ENCODE results near the gene GRHL1.

GRHL1 gene

GRCh38 chr2:9988320-9988719 is 36.8 kb downstream of the GRHL1 start:
- H3K27ac ChIP-seq: no peak overlapping the region
- TF ChIP-seq ZFX (IDR thresholded peaks at IDR 0.05; ENCODE audit: borderline replicate concordance): no peak
- TF ChIP-seq, protein P1, sequence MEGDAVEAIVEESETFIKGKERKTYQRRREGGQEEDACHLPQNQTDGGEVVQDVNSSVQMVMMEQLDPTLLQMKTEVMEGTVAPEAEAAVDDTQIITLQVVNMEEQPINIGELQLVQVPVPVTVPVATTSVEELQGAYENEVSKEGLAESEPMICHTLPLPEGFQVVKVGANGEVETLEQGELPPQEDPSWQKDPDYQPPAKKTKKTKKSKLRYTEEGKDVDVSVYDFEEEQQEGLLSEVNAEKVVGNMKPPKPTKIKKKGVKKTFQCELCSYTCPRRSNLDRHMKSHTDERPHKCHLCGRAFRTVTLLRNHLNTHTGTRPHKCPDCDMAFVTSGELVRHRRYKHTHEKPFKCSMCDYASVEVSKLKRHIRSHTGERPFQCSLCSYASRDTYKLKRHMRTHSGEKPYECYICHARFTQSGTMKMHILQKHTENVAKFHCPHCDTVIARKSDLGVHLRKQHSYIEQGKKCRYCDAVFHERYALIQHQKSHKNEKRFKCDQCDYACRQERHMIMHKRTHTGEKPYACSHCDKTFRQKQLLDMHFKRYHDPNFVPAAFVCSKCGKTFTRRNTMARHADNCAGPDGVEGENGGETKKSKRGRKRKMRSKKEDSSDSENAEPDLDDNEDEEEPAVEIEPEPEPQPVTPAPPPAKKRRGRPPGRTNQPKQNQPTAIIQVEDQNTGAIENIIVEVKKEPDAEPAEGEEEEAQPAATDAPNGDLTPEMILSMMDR (IDR thresholded peaks at IDR 0.05): no peak

DNA sequence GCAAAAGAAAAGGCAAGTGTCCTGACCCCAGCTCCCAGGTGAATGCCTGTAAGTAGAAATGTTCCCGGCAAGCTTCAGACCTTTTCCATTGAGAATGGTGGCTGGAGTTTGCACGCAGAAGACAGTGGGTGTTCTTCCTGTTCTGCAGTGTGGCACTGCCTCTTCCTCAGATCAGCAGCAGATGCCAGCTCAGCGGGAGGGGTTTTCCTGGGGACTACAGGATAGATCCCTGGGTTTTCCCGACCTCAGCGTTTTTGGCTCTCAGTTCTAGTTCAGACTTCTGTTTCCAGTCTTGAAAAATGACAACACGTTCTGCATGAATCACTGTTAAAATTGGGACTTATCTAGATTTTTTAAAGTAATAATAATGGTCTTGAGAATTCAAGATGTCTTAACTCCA is 39.2 kb downstream of the GRHL1 start:
- no peak overlapping the region for H3K27ac ChIP-seq

DNA sequence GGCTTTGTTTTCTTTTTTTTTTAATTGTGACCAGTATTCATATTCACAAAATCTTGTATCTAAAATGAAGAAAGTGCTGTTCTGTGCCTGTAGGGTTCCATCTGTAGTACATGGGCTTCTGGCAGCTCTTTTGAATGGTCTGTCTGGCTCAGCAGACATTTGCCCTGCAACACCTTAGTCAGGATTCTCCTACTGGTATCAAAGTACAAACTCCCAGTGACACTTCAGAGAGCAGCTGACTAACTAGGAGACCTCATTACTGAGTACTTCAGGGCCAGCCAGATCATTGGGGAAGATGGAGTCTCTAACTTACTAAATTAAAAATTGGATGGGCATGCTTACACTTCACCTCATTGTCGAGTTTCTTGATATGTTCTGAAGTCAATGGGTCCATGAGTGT is 39.7 kb downstream of the GRHL1 start:
- TF ChIP-seq, protein P1 (IDR thresholded peaks at IDR 0.05): no peak
- no peak for TF ChIP-seq ZFX (IDR thresholded peaks at IDR 0.05; ENCODE audit: borderline replicate concordance)
- H3K27ac ChIP-seq: no peak overlapping the region

More for the DNA sequence above, 39.2 kb downstream of the GRHL1 start:
- TF ChIP-seq, protein P1 (IDR thresholded peaks at IDR 0.05): no peak
- no peak for TF ChIP-seq ZFX (IDR thresholded peaks at IDR 0.05; ENCODE audit: borderline replicate concordance)

DNA sequence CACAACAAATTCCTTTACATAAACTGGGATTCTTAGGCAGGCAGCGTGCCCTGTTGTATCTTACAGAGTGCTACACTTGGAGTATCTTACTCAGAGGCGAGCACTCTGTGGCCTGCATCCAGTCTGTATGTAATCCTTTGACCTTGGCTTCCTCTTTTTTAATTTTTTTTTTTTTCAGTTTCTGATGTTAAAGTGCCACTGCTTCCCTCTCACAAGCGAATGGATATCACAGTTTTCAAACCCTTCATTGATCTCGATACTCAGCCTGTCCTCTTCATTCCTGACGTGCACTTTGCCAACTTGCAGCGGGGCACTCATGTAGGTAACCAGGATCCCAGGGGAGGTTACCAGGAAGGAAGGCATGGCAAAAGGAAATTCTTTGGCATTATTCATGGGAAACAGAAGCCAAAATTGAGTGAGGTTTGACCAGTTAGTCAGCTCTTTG is 40.4 kb downstream of the GRHL1 start:
- H3K27ac ChIP-seq: no peak overlapping the region
- TF ChIP-seq, protein P1 (IDR thresholded peaks at IDR 0.05): no peak
- TF ChIP-seq ZFX (IDR thresholded peaks at IDR 0.05; ENCODE audit: borderline replicate concordance): no peak

GRCh38 chr2:9992427-9993187 is 41.1 kb downstream of the GRHL1 start:
- no peak overlapping the region for H3K27ac ChIP-seq

DNA sequence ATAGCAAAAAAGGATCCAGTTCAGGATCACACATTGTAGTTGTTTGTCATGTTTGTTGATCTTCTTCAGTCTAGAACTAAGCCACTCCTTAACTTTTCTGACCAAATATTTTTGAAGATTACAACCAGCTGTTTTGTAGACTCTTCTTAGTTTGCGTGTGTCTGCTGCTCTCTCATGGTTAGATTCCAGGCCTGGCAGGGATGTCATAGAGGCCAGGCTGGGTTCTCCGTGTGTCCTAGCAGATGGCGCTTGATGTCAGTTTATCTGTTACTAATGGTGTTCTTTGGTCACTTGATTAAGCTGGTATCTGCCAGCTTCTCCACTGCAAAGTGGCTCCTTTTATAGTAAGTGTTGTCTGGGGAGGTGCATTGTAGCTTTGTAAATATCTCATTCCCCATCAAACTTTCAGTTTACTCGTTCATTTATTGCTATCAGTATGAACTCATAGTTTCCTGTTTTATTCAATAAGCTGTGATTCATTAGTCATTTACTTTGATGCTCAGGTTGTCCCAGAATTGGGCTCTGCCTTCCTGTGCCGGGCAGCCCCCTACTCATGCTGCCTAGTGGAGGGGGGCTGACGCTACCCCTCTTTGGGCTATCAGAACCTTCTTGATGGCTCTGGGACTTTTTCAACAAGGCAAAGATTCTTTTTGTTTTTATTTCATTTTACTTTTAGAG is 42.1 kb downstream of the GRHL1 start:
- no peak overlapping the region for H3K27ac ChIP-seq
- TF ChIP-seq, protein P1 (IDR thresholded peaks at IDR 0.05): no peak
- TF ChIP-seq ZFX (IDR thresholded peaks at IDR 0.05; ENCODE audit: borderline replicate concordance): no peak

More at GRCh38 chr2:9992427-9993187, 41.1 kb downstream of the GRHL1 start:
- TF ChIP-seq, protein P1 (IDR thresholded peaks at IDR 0.05): no peak
- TF ChIP-seq ZFX (IDR thresholded peaks at IDR 0.05; ENCODE audit: borderline replicate concordance): no peak

GRCh38 chr2:9994462-9994861 is 43.0 kb downstream of the GRHL1 start:
- no peak overlapping the region for H3K27ac ChIP-seq
- no peak for TF ChIP-seq ZFX (IDR thresholded peaks at IDR 0.05; ENCODE audit: borderline replicate concordance)
- TF ChIP-seq, protein P1 (IDR thresholded peaks at IDR 0.05): no peak
